ENCODE data around the gene ZBTB42.

The ZBTB42 gene

DNA sequence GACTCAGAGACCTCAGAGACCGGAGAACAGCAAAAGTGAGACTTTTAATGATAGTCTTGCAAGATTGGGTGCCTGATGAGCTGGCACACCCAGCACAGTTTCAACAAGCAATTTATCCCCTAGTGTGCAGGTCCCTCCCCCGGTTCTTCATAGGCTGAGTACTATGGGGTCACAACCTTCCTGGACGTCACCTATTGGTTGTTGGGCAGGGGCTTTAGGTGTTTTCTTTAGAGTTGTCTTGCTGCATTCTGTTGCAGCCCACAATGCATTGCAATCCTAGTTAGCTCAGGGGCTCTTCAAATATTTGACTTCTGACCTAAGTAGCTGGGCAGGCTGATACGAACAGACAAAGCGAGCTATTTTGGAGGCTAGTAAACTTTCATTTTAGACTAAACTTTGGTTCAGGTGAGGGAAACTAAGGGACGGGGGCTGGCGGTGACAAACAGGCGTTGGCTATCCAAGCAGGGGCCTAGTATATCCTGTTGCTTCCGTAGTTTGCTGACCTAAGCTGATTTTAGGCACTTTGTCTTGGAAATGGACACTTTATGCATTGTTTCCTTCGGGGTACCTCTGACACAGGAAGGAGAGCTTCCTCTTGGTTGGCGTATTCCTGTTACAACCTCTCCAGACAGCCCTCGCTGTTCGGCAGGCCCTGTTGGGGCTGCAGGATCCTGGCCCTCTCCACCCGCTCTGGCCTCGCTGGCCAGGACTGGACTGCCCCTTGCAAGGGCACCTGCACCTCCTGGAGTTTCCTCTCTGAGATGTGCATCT, 33.9 kb upstream of the ZBTB42 start:
- no peak for DNase-seq
- H3K9me3 ChIP-seq = peaks cover 0 to 6% (median 5%) of the 10 kb centered on the region in 3 donors
- TF ChIP-seq, protein P1, sequence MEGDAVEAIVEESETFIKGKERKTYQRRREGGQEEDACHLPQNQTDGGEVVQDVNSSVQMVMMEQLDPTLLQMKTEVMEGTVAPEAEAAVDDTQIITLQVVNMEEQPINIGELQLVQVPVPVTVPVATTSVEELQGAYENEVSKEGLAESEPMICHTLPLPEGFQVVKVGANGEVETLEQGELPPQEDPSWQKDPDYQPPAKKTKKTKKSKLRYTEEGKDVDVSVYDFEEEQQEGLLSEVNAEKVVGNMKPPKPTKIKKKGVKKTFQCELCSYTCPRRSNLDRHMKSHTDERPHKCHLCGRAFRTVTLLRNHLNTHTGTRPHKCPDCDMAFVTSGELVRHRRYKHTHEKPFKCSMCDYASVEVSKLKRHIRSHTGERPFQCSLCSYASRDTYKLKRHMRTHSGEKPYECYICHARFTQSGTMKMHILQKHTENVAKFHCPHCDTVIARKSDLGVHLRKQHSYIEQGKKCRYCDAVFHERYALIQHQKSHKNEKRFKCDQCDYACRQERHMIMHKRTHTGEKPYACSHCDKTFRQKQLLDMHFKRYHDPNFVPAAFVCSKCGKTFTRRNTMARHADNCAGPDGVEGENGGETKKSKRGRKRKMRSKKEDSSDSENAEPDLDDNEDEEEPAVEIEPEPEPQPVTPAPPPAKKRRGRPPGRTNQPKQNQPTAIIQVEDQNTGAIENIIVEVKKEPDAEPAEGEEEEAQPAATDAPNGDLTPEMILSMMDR (IDR thresholded peaks at IDR 0.05) = no peak
- intact Hi-C loops (cut with DNase I; ENCODE audit: low total_unique reads) = no loop called here
- no peak overlapping the region for H3K4me3 ChIP-seq
- H3K27me3 ChIP-seq = no peaks in the 10 kb centered on the region
- H3K4me1 ChIP-seq = peaks cover 0 to 12% (median 7%) of the 10 kb centered on the region in 4 donors
- peaks cover 20 to 32% (median 22%) of the 10 kb centered on the region in 3 donors for H3K36me3 ChIP-seq
- H3K27ac ChIP-seq = no peak overlapping the region

DNA sequence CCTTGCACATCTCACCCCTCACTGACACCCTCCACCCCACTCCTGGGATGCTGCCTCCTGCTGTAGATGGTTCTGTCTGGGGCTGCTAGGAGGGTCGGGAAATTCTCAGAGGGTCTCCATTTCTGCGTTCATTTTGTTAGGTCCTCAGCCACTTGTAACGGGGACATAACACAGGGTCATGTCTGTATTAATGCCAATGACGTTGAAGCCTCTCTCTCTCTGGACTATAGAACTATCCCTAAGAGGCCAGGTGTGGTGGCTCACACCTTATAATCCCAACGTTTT, 33.3 kb upstream of the ZBTB42 start:
- no peak for DNase-seq
- intact Hi-C loops (cut with DNase I; ENCODE audit: low total_unique reads) = no loop called here
- TF ChIP-seq, protein P1 (IDR thresholded peaks at IDR 0.05) = no peak
- Histone ChIP-seq H3K4me1 (peaks cover 0 to 12% (median 7%) of the 10 kb centered on the region in 4 donors), H3K36me3 (peaks cover 25 to 33% (median 27%) of the 10 kb centered on the region in 3 donors), H3K27me3 (no peaks in the 10 kb centered on the region), H3K9me3 (peaks cover 0 to 6% (median 5%) of the 10 kb centered on the region in 3 donors), H3K4me3 (no peak overlapping the region), H3K27ac (no peak overlapping the region)

DNA sequence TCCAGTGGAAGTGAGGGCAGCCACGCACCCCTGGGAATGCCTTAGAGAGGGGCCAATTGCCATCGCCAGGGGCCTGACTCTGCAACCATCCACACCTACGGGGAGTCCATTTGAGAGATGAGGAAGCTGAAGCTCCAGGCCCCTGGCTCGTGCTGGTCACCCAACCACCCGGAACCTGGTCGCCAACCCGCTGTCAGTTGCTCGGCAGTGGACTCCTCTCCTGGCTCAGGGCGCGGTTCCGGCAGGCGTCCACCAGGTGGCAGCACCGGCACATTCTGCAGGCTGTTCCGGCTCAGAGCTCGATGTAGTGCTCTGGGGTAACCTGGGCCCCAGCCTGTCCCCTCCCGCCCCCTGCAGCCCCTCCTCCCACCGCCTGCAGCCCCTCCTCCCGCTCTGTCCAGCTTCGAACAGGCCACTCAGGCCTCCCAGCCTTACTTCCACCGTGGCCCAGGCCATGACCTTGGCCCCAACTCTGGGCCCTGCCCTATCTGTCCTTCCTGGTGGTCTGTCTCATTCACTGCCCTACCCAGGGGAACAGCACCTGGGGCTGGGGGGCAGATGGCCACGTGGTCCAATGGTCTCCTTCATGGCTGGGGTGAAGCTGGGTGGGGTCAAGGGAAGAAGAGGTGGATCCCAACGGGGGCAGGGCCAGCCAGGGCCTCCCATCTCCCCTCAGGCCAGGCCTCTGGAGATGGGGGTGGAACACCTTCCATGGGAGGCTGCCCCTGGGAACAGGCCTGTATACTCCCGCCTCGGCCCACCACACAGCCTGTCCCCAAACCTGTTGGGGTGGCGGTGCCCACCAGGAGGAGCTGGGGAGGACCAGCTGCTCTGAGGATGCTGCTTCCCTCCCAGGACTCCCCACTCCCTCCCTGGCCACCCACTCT, 32.2 kb upstream of the ZBTB42 start:
- TF ChIP-seq, protein P1 (IDR thresholded peaks at IDR 0.05) = peak; percentile 82 to 95
- Histone ChIP-seq H3K4me1 (peaks cover 0 to 12% (median 7%) of the 10 kb centered on the region in 4 donors), H3K27ac (peak overlapping the region; percentile 36 to 44), H3K27me3 (no peaks in the 10 kb centered on the region), H3K9me3 (peaks cover 0 to 6% (median 5%) of the 10 kb centered on the region in 3 donors), H3K36me3 (peaks cover 30 to 42% (median 38%) of the 10 kb centered on the region in 3 donors), H3K4me3 (no peak overlapping the region)
- peak; percentile 87 to 94 for DNase-seq
- intact Hi-C loops (cut with DNase I; ENCODE audit: low total_unique reads) = loop anchor here (2.0 kb wide), 1 partner anchor 54 kb away; no protein-coding TSS in a partner anchor

DNA sequence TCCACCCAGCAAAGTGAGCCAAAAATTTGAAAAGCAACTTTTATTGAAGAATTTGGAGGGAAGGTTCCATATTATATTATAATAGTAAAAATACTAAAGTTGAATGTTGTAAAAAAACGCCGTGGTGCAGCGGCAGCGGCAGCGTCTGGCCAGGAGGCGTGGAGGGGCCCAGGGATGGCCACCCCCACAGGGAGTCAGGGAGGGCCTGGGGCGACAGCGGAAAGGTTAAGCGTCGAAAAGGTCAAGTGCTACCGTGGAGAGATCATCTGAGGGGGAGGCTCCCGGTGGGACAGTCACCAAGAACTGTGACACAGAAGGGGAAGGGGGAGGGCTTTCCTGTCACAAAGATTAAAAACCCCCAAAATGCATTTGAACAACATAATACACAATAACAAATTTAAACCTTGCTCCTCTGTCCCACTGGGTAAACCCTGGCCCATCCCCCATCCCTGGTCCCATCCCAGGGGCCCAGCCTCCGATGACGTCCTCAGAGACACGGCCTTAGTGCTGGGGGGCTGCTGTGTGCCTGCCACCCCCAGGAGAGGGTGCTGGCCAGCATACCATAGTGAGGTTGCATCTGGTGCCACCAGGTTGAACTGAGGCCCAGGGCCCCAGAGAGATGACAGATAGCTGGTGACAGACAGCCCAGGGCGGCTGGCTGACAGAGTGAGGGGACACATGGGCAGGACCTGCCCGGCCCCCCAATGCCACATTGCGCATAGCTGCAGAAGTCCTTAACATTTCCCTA, 31.4 kb upstream of the ZBTB42 start:
- DNase-seq = no peak
- TF ChIP-seq, protein P1 (IDR thresholded peaks at IDR 0.05) = no peak
- Histone ChIP-seq H3K4me1 (peaks cover 0 to 13% (median 7%) of the 10 kb centered on the region in 4 donors), H3K4me3 (no peak overlapping the region), H3K27ac (peak overlapping the region in 1 of 2 donors; percentile 36), H3K36me3 (peaks cover 30 to 50% (median 42%) of the 10 kb centered on the region in 3 donors), H3K27me3 (no peaks in the 10 kb centered on the region), H3K9me3 (peaks cover 0 to 6% (median 5%) of the 10 kb centered on the region in 3 donors)
- intact Hi-C loops (cut with DNase I; ENCODE audit: low total_unique reads) = loop anchor here (2.0 kb wide), 1 partner anchor 53 kb away; no protein-coding TSS in a partner anchor

DNA sequence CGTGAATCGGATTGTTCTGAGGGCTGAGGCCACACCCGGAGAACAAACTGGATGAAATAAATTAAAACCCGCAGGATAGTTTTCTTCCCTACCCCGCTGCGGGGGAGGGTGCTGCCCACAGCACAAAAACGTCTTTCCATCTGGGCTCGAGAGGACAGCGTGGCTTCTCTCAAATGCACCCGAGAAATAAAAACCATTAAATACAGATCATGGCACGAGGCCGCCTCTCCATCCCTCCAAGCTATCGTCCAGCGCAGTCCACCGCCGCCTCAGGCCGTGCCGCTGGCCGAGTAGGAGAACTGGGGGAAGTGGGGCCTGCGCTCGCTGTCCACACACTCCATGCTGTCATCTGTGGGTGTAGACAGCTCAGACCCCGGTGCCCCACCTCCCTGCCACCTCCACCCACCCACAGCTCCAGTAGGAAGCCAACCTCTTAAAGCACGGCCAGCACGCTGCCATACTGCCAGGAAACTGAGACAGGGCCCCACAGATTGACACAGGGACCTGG, 30.8 kb upstream of the ZBTB42 start:
- Histone ChIP-seq H3K9me3 (peaks cover 0 to 6% (median 5%) of the 10 kb centered on the region in 3 donors), H3K36me3 (peaks cover 30 to 57% (median 49%) of the 10 kb centered on the region in 3 donors), H3K27ac (no peak overlapping the region)

More for the DNA sequence above, 30.8 kb upstream of the ZBTB42 start:
- DNase-seq = no peak
- TF ChIP-seq, protein P1 (IDR thresholded peaks at IDR 0.05) = no peak
- Histone ChIP-seq H3K4me3 (no peak overlapping the region), H3K27me3 (no peaks in the 10 kb centered on the region), H3K4me1 (peaks cover 0 to 18% (median 7%) of the 10 kb centered on the region in 4 donors)
- intact Hi-C loops (cut with DNase I; ENCODE audit: low total_unique reads) = no loop called here
